HG02943 (cell line): Measurements from ENCODE around the gene PPARGC1A.

ENCODE experiments used
- ATAC-seq: cut with Tn5 transposase; IDR thresholded peaks from one replicate; pipeline ENCODE4 v1.9.1; 2021; ENCODE audit warnings: mild to moderate bottlenecking, low read depth, moderate library complexity; ENCODE audit not compliant: unreplicated experiment

Gene PPARGC1A

DNA sequence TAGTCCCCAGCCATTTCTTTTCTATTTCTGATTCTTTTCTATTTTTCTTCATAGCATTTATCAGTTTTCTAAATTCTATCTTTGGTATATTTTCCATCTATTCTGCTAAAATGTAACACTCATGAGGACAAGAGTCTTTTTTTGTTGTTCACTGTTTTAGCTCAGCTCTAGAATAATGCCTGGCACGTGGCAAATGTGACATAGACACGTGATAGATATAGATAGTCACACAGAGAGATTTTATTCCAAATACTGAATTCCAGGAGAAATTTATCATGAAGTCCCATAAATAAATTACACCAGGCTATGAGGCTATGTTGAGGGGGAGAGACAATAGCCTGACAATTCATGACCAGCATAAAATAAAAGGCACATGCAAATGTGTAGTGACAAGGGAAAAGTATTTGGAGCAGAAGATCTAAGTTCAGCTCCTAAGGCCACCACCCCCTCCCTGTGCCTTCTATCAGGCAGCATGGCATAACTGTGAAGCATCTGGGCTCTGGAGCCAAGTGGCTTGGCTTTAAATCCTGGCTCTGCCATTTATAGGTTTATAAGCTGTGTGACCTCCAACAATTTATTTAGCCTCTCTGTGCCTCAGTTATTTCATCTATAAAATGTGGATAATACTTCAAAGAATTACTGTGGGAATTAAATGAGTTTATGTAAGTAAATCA is 25.7 kb upstream of the PPARGC1A start:
- no peak for ATAC-seq

GRCh38 chr4:23911675-23912455 is 22.0 kb upstream of the PPARGC1A start:
- no peak for ATAC-seq

- ATAC-seq: no peak
Measured at GRCh38 chr4:23909671-23910070, 19.8 kb upstream of the PPARGC1A start.

GRCh38 chr4:23906839-23907238 is 17.0 kb upstream of the PPARGC1A start:
- no peak for ATAC-seq

DNA sequence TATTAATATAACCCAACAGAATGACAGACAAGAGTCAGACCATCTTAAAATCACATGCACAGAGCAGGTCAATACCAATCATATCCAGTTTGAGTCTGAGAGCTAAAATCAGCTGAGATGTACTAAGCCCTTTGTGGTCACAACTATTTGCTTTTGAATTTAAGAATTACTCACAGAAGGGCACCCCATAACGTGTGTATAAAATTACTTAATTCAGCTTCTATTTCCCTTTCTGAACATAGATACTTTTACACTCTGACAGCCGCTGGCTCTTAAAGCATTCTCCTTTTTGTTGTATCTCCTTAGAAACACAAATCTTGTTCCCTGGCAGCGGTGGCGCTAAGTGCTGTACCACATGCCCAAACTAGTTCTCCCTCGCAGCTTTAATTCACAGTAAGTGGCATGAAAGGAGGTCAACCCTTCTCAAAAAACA is 14.8 kb upstream of the PPARGC1A start:
- ATAC-seq: no peak

GRCh38 chr4:23903859-23904438 is 14.1 kb upstream of the PPARGC1A start:
- no peak for ATAC-seq

DNA sequence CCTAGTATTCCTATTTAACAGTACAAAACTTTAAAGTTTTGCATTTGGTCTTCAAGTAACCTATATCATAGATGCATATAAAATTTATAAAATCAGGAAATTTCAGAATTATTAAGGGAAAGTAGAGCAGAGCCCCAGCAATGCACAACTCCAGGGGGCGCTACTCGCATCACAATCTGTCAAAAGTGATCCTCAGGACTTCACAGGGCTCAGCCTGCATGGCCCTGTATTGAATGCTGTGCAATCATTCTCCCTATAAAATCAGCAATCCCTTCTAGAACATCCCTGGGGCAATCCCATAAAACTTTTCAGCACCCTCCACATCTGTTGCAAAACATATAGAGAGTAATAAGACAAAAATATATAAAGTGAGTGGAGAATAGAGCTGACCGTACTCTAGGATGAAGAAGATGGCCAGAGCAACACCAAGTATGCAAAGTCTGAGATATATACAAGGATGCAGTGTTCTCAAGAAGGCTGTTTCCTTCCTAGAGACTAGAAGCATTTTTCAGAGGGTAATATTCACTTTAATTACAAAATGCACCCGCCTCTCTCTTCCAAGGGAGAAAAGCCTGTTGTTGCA is 12.5 kb upstream of the PPARGC1A start:
- no peak for ATAC-seq

DNA sequence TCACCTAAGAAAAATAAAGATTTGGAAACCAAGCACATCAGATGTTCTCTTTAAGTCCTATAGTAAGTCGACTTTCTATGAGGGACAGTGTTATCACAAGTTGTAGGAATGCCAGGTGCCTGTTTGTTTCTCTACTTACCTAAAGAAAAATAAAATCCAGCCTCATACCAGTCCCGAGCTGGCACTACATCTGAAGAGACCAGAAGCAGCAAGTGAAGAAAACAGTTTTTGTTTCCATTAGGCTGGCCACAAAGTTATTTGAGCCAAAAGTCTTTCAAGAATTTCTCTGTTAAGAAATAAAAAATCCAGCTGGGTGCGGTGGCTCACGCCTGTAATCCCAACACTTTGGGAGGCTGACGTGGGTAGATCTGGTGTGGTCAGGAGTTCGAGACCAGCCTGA is 10.8 kb upstream of the PPARGC1A start:
- ATAC-seq: no peak

DNA sequence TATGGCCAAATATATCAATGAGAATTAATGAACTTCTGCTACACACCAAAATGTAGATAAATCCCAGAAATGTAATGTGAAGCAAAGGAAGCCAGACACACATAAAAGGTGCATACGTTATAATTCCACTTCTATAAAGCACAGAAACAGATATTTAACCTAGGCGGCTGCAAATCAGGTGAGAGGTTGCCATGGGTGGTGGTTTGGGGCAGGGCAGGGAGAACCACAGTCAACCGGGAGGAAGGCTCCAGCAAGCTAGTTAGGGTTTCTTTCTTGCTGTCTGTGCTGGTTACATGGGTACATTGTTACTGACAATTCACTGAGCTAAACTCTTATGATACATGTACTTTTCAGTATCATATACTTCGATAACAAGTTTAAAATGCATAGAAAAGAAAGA is 9.7 kb upstream of the PPARGC1A start:
- no peak for ATAC-seq

DNA sequence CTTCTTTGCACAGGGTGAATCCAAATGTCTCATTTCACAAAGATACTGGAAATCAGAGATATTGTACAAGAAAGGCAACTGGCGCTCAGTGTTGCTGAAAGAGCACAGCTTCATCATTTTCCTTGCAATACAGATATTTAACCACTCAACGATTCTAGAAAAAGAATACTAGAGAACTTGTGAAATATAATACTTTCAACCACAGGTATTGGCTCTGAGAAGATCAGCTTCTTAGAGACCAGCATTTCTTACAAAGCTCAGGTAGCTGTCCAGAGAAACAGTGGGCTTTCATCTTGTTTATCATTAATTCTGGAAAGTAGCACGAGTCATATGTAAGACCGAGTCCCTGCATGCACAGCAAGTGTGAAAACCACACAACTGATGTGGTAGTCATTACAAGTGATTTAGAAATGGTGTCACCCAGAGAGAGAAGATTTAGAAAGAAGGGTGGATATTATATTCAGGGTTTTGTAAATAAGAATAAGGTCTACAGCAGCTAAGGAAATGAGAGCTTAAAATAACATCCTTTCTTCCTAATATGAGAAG is 7.8 kb upstream of the PPARGC1A start:
- ATAC-seq: no peak

GRCh38 chr4:23894021-23894420 is 4.2 kb upstream of the PPARGC1A start:
- no peak for ATAC-seq

- no peak for ATAC-seq
Measured at GRCh38 chr4:23891064-23891421, 1.2 kb upstream of the PPARGC1A start.

DNA sequence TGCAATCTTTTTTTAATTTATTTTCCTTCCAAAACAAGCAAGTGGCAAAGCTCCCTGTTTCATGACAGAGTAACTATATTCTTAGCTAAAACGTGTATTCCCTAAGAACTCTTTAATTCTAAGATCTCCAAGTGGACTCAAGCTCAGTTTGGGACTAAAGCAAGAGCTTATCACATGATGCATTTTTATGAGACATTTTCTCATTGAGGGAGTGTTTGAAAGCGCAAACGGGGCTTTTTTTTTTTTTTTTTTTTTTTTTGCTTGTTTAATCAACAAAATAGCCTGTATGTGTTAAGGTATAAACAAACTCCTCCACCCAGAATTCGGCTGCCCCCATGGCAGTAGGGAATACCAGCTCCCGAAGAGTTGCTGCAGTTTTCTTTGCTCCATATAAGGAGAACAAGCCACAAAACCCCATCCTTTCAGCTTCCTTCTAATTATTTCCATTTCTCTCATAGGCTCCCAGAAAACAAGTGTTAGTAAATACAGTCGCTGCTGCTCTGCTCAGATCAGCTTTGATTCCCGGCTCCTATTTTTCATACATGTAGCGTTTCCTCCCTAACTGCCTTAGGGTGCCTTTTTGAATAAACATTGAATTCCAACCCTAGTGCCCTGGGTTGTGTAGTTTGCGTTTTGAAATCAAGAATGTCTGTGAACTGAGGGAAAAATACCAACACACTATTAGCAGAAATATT is 669 bp upstream of the PPARGC1A start:
- ATAC-seq: no peak

- ATAC-seq: no peak
Measured at GRCh38 chr4:23889391-23889790, 456 bp downstream of the PPARGC1A start.

- ATAC-seq: no peak
Measured at GRCh38 chr4:23888421-23889319, 1.2 kb downstream of the PPARGC1A start.

- no peak for ATAC-seq
Measured at GRCh38 chr4:23887989-23888388, 1.9 kb downstream of the PPARGC1A start.

DNA sequence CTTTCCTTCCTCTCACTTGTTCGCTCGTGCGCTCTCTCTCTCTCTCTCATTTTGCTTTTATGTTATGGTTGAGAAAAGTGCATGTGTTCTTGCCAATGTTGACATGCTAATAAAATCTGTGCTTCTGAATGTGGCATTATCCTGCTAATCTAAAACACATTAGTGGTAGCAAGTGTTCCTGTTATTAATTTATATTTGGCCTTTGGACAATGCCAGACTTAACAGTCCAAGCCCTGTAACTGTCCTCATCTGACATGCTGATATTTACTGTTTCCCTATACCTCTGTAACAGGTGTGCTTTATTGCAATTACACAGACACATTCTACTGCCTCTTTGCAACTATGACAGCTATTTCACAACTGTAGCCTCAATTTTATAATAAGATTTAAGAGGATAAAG is 2.7 kb downstream of the PPARGC1A start:
- ATAC-seq: no peak

GRCh38 chr4:23885943-23886590 is 3.8 kb downstream of the PPARGC1A start:
- ATAC-seq: no peak

GRCh38 chr4:23884741-23885140 is 5.1 kb downstream of the PPARGC1A start:
- no peak for ATAC-seq
